HG02885 (cell line): ENCODE results near the gene GPC4.

Experiments used
- ATAC-seq: cut with Tn5 transposase; IDR thresholded peaks from one replicate; pipeline ENCODE4 v1.9.1; 2021; ENCODE audit warnings: mild to moderate bottlenecking; ENCODE audit not compliant: unreplicated experiment, poor library complexity

GPC4 gene

DNA sequence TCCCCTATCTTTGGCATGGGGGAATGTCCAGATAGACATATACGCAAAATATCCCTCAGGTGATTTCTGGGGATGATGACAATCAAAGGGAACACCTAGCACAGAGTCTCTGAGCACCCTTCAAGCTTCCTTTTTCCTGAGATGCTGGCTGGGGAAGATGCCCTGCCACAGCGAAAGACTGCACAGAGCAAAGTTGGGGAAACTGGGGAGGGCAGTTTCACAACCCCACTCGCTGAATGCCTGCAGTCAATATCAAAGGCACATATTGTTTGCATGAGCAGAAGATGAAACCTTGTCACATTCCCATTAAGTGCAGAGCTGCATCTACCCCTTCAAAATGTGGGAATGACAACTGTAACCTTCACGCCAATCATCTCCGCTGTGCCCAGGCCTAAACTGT lies 2.6 kb downstream of the GPC4 start:
- ATAC-seq: no peak

DNA sequence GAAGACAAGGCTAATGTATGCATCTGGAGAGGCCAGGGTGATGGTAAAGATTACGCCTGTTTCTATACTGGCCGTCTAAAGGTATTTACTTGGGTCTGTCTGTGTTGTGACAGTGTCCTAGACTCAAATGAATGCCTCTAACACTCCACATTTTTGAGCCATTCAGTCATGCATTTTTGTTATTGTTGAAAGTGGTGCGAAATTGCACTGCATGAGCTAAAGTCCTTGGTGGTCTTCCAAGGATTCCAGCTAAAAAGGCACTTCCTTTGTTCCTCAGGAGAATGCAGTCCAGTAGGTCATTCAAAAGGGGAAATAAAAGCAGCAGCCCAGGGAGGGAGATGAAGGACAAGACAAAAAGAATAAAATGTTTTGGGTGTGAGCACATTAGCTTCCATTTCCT lies 3.0 kb downstream of the GPC4 start:
- no peak for ATAC-seq

DNA sequence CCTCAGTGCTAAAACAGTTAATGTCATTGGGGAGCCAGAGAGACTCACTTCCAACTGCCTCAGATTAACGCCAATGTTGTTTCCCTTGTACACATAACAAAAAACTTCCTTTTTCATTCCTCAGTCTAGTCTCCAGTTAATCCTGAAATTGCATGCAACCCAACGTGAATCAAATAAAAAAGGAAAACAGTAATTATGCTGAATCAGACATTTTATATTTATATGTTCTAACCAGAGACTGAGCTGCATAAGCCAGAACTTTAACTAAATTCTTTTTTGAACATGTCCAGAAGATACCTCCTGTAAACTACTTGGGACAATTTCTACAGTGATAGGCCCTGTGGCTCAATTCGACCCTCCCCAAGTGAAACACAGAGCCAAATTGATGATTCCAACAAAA lies 4.7 kb downstream of the GPC4 start:
- ATAC-seq: no peak

DNA sequence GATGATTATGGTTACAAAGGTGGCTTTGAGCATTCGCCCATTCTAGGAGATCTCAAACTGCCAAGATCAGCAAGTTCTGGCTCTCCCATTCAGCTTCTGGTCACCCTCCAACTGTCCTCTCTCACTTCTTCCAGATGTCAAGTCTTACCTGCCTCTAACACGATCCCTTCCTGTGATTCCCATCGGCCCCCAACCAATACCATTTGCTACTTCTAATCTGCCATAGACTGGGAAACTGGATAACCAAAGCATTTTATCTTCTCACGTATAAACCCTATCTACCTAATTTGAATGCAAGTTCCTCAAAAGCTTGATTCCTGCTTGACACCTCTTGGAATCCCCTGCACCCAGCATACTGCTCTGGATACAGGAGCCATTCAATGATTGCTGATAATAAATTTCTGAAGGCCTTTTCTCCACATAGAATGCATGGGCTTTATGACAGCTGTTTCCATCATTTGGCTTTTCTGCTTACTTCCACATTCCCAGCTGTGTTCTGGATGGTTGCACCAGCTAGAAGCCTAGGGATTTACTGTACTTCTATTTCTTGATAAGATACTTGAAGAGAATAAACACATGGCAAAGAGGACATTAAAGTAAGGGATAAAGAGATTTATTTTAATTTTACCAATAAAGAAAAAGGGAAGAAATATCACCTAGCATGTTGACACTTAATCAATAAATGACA lies 9.6 kb downstream of the GPC4 start:
- ATAC-seq: no peak

DNA sequence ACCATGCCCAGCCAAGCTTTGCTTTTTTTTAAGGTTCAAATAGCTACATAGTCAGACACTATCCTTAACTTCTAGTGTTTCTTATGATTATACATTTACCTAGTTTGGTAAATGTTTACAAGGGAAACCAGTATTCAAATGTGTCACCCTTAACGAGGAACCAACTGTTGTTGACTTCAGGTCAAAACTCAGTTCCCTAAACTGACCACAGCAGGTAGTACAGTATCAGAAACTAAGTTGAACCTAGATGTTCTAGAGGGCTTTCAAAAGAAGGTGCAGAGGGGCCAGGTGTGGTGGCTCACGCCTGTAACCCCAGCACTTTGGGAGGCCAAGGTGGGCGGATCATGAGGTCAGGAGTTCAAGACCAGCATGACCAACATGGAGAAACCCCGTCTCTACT lies 11.3 kb downstream of the GPC4 start:
- no peak for ATAC-seq

DNA sequence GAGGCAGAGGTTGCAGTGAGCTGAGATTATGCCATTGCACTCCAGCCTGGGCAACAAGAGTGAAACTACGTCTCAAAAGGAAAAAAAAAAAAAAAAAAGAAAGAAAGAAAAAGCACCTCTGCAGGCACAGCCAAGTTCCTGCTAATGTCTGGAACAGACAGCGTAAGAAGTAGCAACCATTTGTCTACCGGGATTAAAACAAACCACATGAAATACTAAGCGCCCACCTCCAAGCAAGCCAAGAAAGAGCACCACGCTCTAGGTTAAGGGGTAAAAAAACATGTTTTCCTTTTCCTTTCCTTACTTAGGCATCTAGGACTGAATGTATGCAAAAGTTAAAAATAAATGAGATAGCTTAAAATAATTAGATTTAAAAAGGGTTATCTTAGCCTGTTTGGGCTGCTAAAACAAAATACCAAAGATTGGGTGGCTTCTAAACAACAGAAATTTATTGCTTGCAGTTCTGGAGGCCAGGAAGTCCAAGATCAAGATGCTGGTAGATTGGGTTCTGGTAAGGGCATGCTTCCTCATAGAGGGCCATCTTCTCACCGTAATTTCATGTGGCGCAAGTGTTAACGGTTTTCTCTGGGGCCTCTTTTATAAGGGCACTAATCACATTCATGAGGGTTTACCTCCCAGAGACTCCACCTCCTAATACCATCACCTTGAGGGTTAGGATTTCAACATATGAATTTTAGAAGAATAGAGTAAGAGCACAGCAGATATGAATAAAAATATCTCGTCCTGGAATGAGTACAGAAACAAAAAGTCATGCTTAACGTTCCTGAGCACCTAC lies 12.3 kb downstream of the GPC4 start:
- ATAC-seq: no peak

DNA sequence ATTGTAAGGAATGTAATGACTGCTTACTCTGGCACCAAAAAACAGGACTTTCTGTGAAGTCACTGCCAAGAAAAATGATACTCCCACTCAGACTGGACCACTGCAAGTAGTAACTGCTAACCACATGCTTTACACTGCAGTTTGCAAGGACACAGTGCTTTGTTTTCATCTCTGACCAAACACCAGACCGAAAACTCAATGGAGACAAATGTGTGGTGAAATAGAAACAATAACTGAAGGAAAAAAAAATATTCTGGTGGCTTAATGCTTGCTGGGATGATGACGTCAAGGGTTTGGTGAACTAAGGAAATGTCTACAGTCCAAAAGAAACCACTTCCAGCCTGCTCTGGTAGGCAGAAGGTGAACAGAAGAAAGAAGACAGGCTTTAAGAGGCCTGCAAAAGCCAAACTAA lies 13.2 kb downstream of the GPC4 start:
- ATAC-seq: no peak

DNA sequence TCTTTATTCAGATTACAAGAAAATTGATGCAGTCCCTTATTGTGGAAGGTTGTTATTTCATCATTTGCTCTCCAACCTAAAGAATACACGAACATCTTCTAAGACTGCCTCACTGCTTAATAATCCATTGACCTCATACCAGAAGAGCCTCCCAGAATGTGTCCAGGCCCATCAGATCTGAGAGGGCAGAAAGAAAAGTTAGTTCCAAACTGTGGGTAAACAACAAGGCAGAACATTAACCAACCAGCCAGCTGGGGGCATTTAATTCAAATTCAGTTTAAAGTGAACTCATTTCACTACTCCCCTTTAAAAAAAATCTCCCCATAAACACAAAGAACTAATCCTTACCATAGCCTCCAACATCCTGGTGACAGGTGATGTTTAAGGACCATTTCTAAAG lies 13.8 kb downstream of the GPC4 start:
- ATAC-seq: no peak

DNA sequence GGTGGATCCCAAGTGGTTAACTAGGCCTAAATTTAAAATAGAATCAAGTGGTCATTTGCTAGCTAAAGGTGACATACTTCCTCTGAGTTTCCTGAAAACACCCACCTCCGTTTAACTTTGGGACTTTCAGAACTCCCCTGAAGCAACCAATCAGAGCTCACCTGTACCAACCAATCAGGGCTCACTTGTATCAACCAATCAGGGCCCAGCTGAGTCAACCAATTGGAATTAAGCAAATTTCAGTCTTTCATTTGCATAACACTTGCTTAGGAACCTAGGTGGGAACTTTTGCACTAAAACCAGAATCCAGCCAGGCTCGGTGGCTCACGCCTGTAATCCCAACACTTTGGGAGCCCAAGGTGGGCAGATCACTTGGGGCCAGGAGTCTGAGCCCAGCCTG lies 15.9 kb downstream of the GPC4 start:
- no peak for ATAC-seq

DNA sequence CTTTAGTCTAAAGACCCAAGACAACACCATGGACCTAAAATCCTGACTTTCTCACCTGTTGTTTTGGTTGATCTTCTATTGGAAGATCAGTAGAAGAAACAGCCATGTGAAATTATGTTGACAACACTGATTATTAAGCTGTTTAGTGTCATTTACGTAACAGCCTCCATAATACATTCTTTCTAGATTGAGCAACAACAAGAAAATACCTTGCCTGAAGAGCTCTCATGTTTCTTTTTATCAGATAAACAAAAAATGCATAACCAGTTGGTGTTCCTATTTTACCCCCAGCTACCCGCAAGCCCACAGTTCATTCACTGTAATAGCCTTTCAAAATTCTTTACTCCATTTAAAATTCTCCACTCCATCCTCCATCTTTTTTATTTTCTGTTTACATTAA lies 20.5 kb downstream of the GPC4 start:
- no peak for ATAC-seq

DNA sequence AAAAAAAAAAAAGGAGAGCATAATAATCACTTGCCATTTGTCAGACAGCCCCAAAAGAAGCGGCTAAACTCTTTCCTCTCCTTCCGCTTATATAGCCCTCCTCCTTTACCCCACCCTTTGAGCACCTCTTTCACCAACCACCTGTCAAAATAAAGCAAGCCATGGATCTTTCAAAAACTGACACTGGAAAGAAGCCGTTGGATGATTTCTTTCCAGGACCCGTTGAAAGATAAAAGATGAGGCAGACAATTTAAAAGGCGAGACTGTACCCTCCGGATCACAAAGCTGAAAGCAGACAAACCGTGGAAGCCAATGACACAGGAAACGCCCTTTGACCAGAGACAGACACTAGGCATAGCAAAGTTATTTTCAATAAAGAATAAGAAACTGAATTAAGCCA lies 22.6 kb downstream of the GPC4 start:
- no peak for ATAC-seq

DNA sequence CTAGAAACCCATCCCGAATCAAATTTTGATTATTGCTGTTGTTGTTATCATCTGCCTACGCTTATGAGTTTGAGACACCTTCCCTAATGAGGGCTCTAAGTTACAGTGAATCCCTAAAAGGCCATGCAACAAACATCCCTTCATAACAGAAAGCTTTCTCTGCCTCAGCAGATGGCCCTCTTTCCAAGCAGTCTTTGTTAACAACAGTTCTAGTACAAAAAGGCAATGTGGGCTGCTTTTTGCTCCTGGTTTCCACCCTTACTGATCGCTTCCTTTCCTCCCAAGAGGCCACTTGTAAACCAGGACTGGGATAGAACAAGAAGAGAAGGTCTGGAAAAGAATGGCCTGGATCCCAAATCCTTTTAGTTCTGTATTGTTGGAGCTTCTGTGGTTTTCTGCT lies 24.2 kb downstream of the GPC4 start:
- no peak for ATAC-seq

DNA sequence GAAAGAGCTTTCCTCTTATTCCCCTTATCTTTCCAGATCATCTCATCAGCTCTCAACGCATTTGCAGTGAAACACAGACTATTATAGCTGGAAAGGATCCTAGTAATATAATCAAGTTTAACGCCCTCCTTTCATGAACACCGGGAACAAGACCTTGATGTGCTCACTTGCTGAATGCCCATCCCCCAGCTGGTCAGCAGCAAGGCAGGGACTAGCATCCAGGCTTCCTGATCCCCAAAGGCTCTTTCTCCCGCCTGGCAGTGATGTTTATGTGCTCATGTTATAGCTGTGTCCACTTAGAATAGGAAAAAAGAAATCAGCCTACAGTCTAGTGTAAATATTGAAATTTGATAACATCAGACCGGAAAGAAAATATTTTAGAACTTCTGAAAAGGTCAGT lies 24.6 kb downstream of the GPC4 start:
- no peak for ATAC-seq

DNA sequence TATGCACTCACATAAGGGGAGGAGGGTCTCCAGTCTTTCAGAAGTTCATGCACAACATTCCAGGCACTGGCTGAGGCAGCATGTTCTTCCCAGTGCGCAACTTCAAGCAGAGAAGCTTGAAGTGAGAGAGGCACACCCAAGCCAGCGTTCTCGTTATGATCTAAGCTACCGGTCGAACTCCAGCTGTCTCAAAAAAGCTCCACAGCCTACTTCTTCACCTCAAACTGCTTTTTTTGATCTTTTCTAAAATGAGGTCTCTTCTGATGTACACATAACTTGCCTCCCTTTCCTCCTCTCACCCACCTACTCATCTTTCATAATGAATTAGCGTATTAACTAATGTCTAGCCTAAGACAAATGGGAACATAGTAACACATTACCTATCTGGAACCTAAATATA lies 25.3 kb downstream of the GPC4 start:
- no peak for ATAC-seq

DNA sequence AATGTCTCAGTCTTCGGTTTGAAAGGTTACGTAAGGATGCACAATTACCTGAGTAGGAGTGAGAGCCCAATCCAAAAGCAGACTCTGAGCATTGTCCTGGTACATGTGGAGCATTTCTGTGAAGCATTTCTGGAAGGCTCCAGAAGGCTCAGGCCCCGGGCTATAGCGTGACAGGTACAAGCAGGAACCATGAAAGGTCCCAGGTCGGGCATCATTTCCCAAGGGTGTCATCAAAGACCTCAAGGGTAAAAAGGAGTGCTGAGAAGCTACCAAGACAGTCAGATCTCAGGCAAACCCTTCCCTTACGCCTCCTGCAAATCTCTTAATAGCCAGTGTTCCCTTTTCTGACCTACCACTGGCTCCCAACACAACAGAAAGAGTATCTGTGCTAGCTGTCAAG lies 30.8 kb downstream of the GPC4 start:
- ATAC-seq: no peak

DNA sequence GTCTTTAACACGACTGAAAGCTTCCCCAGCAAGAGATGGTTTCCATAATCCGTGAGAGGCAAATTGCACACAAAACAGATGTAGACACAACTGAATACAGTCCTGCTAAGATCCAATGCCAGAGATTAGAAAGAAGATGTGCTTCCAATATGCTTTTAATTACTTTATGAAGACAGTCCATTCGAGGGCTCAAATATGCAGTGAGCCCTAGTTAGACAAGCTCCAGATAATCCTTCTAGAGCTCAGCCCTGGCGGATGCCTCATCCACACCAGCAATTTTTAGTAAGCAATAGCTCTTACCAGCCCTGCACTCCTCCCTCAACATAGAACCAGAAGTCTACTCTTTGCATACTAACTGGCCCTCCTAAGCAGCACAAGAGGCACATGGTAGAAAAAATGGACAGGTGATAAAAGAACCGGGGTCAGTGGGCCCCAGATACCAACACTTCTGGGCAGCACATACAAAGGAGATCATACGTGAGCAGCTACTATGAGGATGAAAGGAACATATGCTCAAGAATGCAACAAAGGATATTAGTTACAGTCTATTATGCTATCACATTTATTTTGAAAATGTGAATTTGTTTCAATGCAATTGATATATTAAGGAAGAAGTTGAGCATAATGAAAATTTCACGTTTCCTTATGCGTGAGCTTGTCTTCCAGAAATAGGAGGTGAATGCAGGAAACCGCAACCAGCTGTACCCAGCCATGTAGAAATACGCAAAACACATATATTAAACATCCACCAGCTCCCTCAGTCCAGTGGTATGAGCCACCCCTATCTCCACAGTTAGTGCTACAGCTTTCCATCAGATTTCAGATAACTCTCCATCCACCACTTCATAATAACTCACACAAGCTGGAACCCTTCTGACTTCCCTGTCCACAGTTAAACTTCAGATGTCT lies 34.3 kb downstream of the GPC4 start:
- ATAC-seq: peak; percentile 71

DNA sequence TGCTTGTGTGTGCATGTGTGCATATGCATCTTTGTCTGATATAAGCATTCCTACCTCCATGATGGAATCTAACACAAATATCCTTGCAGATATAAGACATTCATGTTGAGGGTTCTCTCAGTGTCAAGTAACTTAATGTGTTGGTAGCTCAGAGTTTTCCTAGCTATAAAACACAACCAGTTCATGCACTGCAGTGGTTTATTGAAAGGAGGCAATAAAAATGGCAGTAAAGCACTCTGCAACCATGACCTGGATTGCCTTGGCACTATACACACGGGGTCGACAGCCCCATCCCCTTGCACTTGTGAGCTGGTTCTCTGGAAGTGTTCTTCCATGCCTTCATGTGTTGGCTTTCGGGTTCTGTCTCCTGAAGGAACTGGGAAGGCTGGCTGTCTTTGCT lies 38.9 kb downstream of the GPC4 start:
- no peak for ATAC-seq

DNA sequence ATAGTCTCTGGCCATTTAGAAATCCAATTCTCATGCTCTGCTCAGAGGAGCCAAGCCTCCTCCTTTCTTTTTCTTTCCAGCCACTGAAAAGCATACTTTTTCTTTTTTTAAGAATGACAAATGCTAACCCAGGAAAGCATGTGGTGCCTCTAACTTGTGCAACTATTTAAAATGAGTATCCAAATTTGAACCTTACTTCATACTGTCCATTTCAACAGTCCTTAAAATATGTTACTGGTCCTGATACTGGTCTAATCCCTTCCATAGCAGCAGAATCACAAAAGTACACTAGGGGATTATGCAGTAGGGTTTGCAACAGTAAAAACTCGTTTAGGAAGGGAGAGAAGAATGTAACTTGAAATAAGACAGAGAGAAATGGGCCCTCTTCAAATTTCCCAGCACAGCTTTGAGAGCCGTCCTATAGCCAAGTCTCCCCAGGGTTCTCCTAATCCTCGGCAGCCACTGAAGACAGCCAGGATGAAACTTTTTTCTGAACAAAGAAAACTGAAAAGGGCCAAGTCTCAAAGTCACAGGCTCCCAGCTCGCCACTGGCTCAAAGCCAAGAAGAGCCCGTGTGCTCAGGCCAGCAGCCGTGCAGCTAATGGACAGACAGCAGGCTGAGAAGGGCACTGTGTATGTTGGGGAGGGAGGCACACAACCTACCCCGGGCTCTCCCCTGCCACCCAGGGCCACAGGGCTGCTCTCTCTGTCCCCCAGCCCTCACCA lies 39.5 kb downstream of the GPC4 start:
- no peak for ATAC-seq

DNA sequence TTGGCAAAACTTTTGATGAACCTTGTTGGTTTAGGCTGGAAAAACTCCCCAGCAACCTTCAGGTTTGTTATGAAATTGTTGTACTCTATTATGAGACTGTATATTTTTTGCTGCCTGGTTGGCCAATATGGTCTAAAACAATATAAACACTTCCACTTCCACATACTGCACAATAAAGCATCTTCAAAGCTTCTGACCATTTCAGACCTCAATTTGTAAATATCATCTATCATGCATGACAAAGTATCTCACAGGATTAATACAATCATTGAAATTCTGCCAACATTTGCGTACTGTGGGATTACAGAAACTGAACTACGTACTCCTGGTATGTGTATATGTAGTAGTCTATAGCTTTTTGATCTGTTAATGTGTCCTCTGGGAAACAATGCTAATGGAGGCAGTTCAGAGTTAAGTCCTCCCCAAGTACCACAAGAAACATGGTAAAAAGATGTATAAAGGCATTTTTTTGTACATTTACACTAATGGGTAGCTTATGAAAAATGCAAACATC lies 40.4 kb downstream of the GPC4 start:
- ATAC-seq: no peak

DNA sequence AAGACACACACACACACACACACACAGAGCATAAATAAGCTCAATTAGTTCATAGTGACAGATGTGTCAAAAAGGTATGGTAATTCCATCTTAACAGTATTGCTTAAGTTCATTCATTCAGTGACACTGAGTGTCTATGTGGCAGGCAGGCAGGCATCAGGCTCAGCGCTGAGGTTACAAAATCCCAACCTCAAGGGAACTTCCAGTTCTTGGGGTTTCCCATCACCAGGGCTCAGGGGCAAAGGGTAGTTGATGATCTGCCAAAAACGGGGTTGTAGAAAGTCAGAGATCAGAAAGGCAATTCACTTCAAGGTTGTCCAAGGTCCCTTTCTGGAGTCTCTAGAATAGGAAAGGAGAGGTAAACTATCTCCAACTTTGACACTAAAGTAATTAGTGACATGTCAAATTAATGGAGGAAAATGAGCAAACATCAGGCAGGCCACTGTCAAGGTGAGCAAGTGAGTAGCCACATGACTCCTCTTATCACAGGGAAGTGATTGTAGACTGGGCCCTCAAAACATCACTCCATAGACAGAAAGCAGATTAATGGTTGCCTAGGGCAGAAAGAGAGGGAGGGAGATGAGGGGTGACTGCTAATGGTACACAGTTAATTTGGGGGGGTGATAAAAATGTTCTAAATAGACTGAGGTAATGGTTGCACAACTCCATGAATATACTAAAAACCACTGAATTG lies 41.8 kb downstream of the GPC4 start:
- ATAC-seq: no peak
